ENCODE measurements around the gene ZNF750. TPM values are rescaled to one million over a fixed set of nuclear protein-coding genes. Genes with fewer than 3 reads are reported as not detected.

The ZNF750 gene
- total and polyA plus RNA-seq, 2 of the 13 experiments (the other 11 are each of a cell fraction or from before 2014, with no cell fraction given), result not detected

GRCh38 chr17:82881900-82882714 is 42.3 kb upstream of the ZNF750 start (continued):
- TF ChIP-seq ZNF280B (CRISPR knock-in tag; IDR thresholded peaks at IDR 0.05; ENCODE audit: borderline replicate concordance) (peak; percentile 57; the same call in 1 of the 2 replicates), BCL6 (CRISPR knock-in tag; IDR thresholded peaks at IDR 0.05) (peak; percentile 41; the same call in 1 of the 2 replicates), ZNF644 (CRISPR knock-in tag; IDR thresholded peaks at IDR 0.05; ENCODE audit: low read depth) (0 out of 2 replicates have a peak, but pooled peaks have one; percentile 19), MAX (IDR thresholded peaks at IDR 0.05) (peak; percentile 87), DMAP1 (CRISPR knock-in tag; IDR thresholded peaks at IDR 0.05) (0 out of 2 replicates have a peak, but pooled peaks have one; percentile 71), GLMP (CRISPR knock-in tag; IDR thresholded peaks at IDR 0.05; ENCODE audit: borderline replicate concordance) (no peak), ZNF775 (CRISPR knock-in tag; IDR thresholded peaks at IDR 0.05; ENCODE audit: borderline replicate concordance) (no peak), PPARG (CRISPR knock-in tag; conservative IDR thresholded peaks at IDR 0.05) (no peak), NBN (conservative IDR thresholded peaks at IDR 0.05) (no peak), SIX4 (CRISPR knock-in tag; IDR thresholded peaks at IDR 0.05) (no peak), KMT2B (CRISPR knock-in tag; IDR thresholded peaks at IDR 0.05) (peak; percentile 53; the same call in 1 of the 2 replicates), TERF1 (CRISPR knock-in tag; IDR thresholded peaks at IDR 0.05) (no peak), MLLT10 (CRISPR knock-in tag; IDR thresholded peaks at IDR 0.05) (no peak), ZNF746 (CRISPR knock-in tag; IDR thresholded peaks at IDR 0.05) (no peak), ZNF205 (CRISPR knock-in tag; IDR thresholded peaks at IDR 0.05) (0 out of 2 replicates have a peak, but pooled peaks have one; percentile 43), ATF3 (CRISPR knock-in tag; IDR thresholded peaks at IDR 0.05) (no peak), ZNF317 (CRISPR knock-in tag; IDR thresholded peaks at IDR 0.05) (no peak), ZBTB1 (CRISPR knock-in tag; IDR thresholded peaks at IDR 0.05; ENCODE audit: borderline replicate concordance) (no peak), RBM22 (optimal IDR thresholded peaks at IDR 0.05; ENCODE audit: low read length) (no peak), ZNF275 (CRISPR knock-in tag; IDR thresholded peaks at IDR 0.05; ENCODE audit: borderline replicate concordance) (no peak), ZNF639 (CRISPR knock-in tag; conservative IDR thresholded peaks at IDR 0.05) (no peak), NFRKB (IDR thresholded peaks at IDR 0.05) (no peak), ATF7 (IDR thresholded peaks at IDR 0.05) (no peak), ATF7 (CRISPR knock-in tag; IDR thresholded peaks at IDR 0.05) (0 out of 2 replicates have a peak, but pooled peaks have one; percentile 30)
